Panc1 (cell line): ENCODE results near the gene BIRC6.

Source experiments
- POLR2AphosphoS5 ChIP-seq: IDR thresholded peaks from 2 replicates; pipeline ENCODE4 v1.6.1; 2012; ENCODE audit warnings: mild to moderate bottlenecking, low read depth, low read length, moderate library complexity
- SIN3A ChIP-seq: IDR thresholded peaks from 2 replicates; pipeline ENCODE4 v1.6.1; 2012; ENCODE audit warnings: low read depth, mild to moderate bottlenecking, low read length, moderate library complexity, borderline replicate concordance; ENCODE audit not compliant: insufficient read depth
- TCF7L2 ChIP-seq: IDR thresholded peaks from 2 replicates; pipeline ENCODE4 v1.6.1; 2011; ENCODE audit warnings: mild to moderate bottlenecking, low read depth, low read length, inconsistent platforms
- TF ChIP-seq, protein P1 (sequence below): fragments of 450-650 bp; IDR thresholded peaks from 2 replicates; pipeline ENCODE4 v1.5.1; 2017; ENCODE audit warnings: mild to moderate bottlenecking
- TF ChIP-seq, protein P2 (sequence below), 2 experiments: IDR thresholded peaks; 2 replicates each; pipeline ENCODE4 v1.6.1; 2011 to 2012; ENCODE audit warnings: low read depth in 2 of 2, control low read depth in 1 of 2, low read length in 1 of 2, mild to moderate bottlenecking in 1 of 2, moderate library complexity in 1 of 2; ENCODE audit not compliant: insufficient read depth in 1 of 2

DNA sequence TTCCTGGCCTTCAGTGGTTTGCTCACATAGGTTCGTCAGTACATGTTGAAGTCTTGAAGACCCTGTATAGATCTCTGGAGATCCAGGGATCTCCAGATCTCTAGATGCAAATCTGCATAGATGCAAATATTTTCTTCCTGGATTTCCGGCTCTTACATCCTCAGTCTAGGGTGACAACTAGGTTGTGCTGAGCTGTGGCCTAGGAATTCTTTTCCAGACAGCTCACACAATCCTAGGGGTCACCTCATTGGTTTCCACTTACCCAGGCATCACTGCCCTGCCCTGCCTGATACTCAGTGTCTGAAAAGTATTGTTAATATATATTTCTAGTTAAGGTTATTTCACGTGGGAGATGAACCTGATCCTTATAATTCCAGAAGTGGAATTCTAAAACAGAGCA is 165.9 kb downstream of the BIRC6 start:
- TF ChIP-seq, protein P1, sequence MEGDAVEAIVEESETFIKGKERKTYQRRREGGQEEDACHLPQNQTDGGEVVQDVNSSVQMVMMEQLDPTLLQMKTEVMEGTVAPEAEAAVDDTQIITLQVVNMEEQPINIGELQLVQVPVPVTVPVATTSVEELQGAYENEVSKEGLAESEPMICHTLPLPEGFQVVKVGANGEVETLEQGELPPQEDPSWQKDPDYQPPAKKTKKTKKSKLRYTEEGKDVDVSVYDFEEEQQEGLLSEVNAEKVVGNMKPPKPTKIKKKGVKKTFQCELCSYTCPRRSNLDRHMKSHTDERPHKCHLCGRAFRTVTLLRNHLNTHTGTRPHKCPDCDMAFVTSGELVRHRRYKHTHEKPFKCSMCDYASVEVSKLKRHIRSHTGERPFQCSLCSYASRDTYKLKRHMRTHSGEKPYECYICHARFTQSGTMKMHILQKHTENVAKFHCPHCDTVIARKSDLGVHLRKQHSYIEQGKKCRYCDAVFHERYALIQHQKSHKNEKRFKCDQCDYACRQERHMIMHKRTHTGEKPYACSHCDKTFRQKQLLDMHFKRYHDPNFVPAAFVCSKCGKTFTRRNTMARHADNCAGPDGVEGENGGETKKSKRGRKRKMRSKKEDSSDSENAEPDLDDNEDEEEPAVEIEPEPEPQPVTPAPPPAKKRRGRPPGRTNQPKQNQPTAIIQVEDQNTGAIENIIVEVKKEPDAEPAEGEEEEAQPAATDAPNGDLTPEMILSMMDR: no peak
- TF ChIP-seq POLR2AphosphoS5 (no peak), SIN3A (no peak), TCF7L2 (no peak)
- TF ChIP-seq, protein P2, sequence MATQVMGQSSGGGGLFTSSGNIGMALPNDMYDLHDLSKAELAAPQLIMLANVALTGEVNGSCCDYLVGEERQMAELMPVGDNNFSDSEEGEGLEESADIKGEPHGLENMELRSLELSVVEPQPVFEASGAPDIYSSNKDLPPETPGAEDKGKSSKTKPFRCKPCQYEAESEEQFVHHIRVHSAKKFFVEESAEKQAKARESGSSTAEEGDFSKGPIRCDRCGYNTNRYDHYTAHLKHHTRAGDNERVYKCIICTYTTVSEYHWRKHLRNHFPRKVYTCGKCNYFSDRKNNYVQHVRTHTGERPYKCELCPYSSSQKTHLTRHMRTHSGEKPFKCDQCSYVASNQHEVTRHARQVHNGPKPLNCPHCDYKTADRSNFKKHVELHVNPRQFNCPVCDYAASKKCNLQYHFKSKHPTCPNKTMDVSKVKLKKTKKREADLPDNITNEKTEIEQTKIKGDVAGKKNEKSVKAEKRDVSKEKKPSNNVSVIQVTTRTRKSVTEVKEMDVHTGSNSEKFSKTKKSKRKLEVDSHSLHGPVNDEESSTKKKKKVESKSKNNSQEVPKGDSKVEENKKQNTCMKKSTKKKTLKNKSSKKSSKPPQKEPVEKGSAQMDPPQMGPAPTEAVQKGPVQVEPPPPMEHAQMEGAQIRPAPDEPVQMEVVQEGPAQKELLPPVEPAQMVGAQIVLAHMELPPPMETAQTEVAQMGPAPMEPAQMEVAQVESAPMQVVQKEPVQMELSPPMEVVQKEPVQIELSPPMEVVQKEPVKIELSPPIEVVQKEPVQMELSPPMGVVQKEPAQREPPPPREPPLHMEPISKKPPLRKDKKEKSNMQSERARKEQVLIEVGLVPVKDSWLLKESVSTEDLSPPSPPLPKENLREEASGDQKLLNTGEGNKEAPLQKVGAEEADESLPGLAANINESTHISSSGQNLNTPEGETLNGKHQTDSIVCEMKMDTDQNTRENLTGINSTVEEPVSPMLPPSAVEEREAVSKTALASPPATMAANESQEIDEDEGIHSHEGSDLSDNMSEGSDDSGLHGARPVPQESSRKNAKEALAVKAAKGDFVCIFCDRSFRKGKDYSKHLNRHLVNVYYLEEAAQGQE (IDR thresholded peaks at IDR 0.05; ENCODE audit: insufficient read depth in 1 of 2, low read depth in 2 of 2, low read length in 1 of 2): no peak
